Pancreas (tissue), 10 donors: ENCODE results near the gene DGKH. TPM values are rescaled to one million over a fixed set of nuclear protein-coding genes. Genes with fewer than 3 reads are reported as not detected.

Source experiments
- ATAC-seq, 4 donors: fragments of 200-7000 bp; cut with Tn5 transposase; one replicate each; pipeline versions ENCODE4 v1.8.0 to v1.9.1; 2020; ENCODE audit warnings: mild to moderate bottlenecking in 4 of 4, moderate library complexity in 4 of 4
- DNase-seq, 6 donors: peaks; one replicate each; pipeline ENCODE4 v3.0.0-alpha.2; 2020
- FAIRE-seq: peaks from 2 replicates; lab custom pipeline; 2012; peaks lifted over from hg19 to GRCh38; lab: Jason Lieb, UNC
- H3K27ac ChIP-seq, 4 donors: fragments of 200-600 bp; sonication (generic); 1 replicate in 3 of 4; 2 replicates in 1 of 4; pipeline versions ENCODE4 v1.5.0 to v1.8.0; 2020
- H3K27me3 ChIP-seq, 4 donors: fragments of 200-600 bp; one replicate each; pipeline ENCODE4 v1.8.0; 2021
- H3K36me3 ChIP-seq, 3 donors: fragments of 200-600 bp; sonication (generic) in 1 of 3; one replicate each; pipeline versions ENCODE4 v1.5.0 to v1.8.0; 2020 to 2021
- H3K4me1 ChIP-seq, 3 donors: fragments of 200-600 bp; one replicate each; pipeline ENCODE4 v1.8.0; 2021
- H3K4me3 ChIP-seq, 4 donors: fragments of 200-600 bp; sonication (generic) in 2 of 4; one replicate each; pipeline versions ENCODE4 v1.5.0 to v1.8.0; 2020 to 2021
- H3K9me3 ChIP-seq, 4 donors: fragments of 200-600 bp; one replicate each; pipeline ENCODE4 v1.8.0; 2021
- CTCF ChIP-seq, 4 donors: fragments of 200-600 bp; sonication (generic) in 3 of 4; IDR thresholded peaks; one replicate each; pipeline versions ENCODE4 v1.5.0 to v1.8.0; 2021; ENCODE audit warnings: antibody characterized with exemption in 4 of 4
- WGBS, 2 donors: extraction: QIAGEN DNeasy Blood & Tissue Kit; methylation state at CpG; one replicate each; pipeline ENCODE4 v1.1.7; 2013; 5-methylcytosine and 5-hydroxymethylcytosine counted together
- intact Hi-C, 3 donors: fragments of 100-400 bp; cut with DNase I; formaldehyde crosslinking; loops; one replicate each; pipeline versions ENCODE4 v1.11.1 to v1.14.2; 2022
- polyA plus RNA-seq, 2 donors: library from polyadenylated mRNA; stranded (reverse); fragments of 200-250 nt; gene quantifications; one replicate each; pipeline ENCODE4 v1.2.3, GENCODE V29; 2013
- total RNA-seq, 6 donors: library from RNA; stranded (reverse); fragmentation: NEBNext Ultra II Directional in 4 of 6; extraction: Animal tissue kit (Norgen Biotek cat#: 25700) in 4 of 6; gene quantifications; one replicate each; pipeline versions ENCODE4 v1.2.1 to v1.2.4, GENCODE V29; 2021 to 2023
- donor health status: healthy with polysubstance abuse.
- donor health status: DM: no; HTN: no; CAD: no; lungs with moderate emphysema.
- donor health status: DM: no; HTN: no; CAD: no.
- donor health status: control.
- donor health status: control.
- donor health status: Bipolar disorder and iron deficiency.
- donor health status: DM: yes; HTN: yes; CAD: no.
- donor health status: DM: no; HTN: no; CAD: no.
- donor health status: DM: no; HTN: no; CAD: no.
- donor health status: DM: yes; HTN: yes; CAD: no.

DGKH gene
- total and polyA plus RNA-seq, 8 donors, result 0.87 to 5.0 (median 1.6) TPM

- FAIRE-seq, result no peak
- WGBS, 2 donors, result 86 to 94% methylated on average over 2 of the region's 2 CpGs
- no peaks in the 10 kb centered on the region for H3K27me3 ChIP-seq
- H3K36me3 ChIP-seq, result no peaks in the 10 kb centered on the region
- no peak overlapping the region for H3K4me3 ChIP-seq
- no peak for ATAC-seq
- DNase-seq, result no peak
- no peak for TF ChIP-seq CTCF (IDR thresholded peaks at IDR 0.05)
- H3K9me3 ChIP-seq, result no peaks in the 10 kb centered on the region
- intact Hi-C loops, result no loop called here
- H3K27ac ChIP-seq, result no peak overlapping the region
- H3K4me1 ChIP-seq, result peaks cover 0 to 5% (median 4%) of the 10 kb centered on the region in 3 donors
Observed at GRCh38 chr13:42280537-42280936, 232.1 kb downstream of the DGKH start.

GRCh38 chr13:42283574-42283973 lies 235.1 kb downstream of the DGKH start:
- no peak for ATAC-seq

GRCh38 chr13:42284068-42284467 lies 235.6 kb downstream of the DGKH start:
- no peak overlapping the region for H3K4me3 ChIP-seq
- DNase-seq (no peak), ATAC-seq (no peak), FAIRE-seq (no peak)
- no peaks in the 10 kb centered on the region for H3K9me3 ChIP-seq
- TF ChIP-seq CTCF (IDR thresholded peaks at IDR 0.05), result no peak
- WGBS, 2 donors, result 87 to 88% methylated on average over 3 of the region's 3 CpGs
- H3K4me1 ChIP-seq, result peaks cover 0 to 4% (median 0%) of the 10 kb centered on the region in 3 donors
- intact Hi-C loops, result no loop called here
- H3K27me3 ChIP-seq, result no peaks in the 10 kb centered on the region
- no peak overlapping the region for H3K27ac ChIP-seq
- H3K36me3 ChIP-seq, result peaks cover 0 to 4% (median 3%) of the 10 kb centered on the region in 3 donors

More at GRCh38 chr13:42283574-42283973, 235.1 kb downstream of the DGKH start:
- peaks cover 0 to 4% (median 0%) of the 10 kb centered on the region in 3 donors for H3K4me1 ChIP-seq
- H3K4me3 ChIP-seq, result no peak overlapping the region
- H3K9me3 ChIP-seq, result no peaks in the 10 kb centered on the region
- FAIRE-seq, result no peak
- intact Hi-C loops, result no loop called here
- 87 to 90% methylated on average over 3 of the region's 3 CpGs for WGBS, 2 donors
- no peak for TF ChIP-seq CTCF (IDR thresholded peaks at IDR 0.05)
- H3K36me3 ChIP-seq, result peaks cover 0 to 4% (median 3%) of the 10 kb centered on the region in 3 donors
- H3K27me3 ChIP-seq, result no peaks in the 10 kb centered on the region
- DNase-seq, result no peak
- no peak overlapping the region for H3K27ac ChIP-seq

Other genes with a start within 250 kb of the DGKH start
- gene VWA8, start 87.5 kb upstream of the DGKH start, total RNA-seq, result 10 to 100 TPM in 4 of 6 donors, 1 to 10 TPM in 2; 7.8 to 15.8 (median 10.3) TPM
- 1 to 10 TPM; 3.3 to 4.5 TPM for gene VWA8, start 87.5 kb upstream of the DGKH start, polyA plus RNA-seq
- gene AKAP11, start 223.5 kb downstream of the DGKH start, total RNA-seq, result 10 to 100 TPM in 2 of 6 donors, 1 to 10 TPM in 4; 6.6 to 15.5 (median 8.6) TPM
- gene AKAP11, start 223.5 kb downstream of the DGKH start, polyA plus RNA-seq, result 1 to 10 TPM; 3.0 to 8.6 TPM